HepG2 (cell line): ENCODE data around the gene MCEE. TPM values are rescaled to one million over a fixed set of nuclear protein-coding genes. Genes with fewer than 3 reads are reported as not detected.
A peak's percentile ranks its signal among the peaks of the same experiment; 100 is the strongest.

Experiments
- ARNTL ChIP-seq: sonication (generic); formaldehyde crosslinking; IDR thresholded peaks from 2 replicates; pipeline ENCODE4 v1.4.0; 2020; ENCODE audit warnings: mild to moderate bottlenecking, missing genetic modification reagents
- ATF1 ChIP-seq: IDR thresholded peaks from 2 replicates; pipeline ENCODE4 v1.6.1; 2016; ENCODE audit warnings: mild to moderate bottlenecking, control low read depth
- BRD4 ChIP-seq: sonication (generic); formaldehyde crosslinking; IDR thresholded peaks from 2 replicates; pipeline ENCODE4 v1.4.0; 2020; ENCODE audit warnings: missing genetic modification reagents
- CEBPG ChIP-seq: IDR thresholded peaks from 2 replicates; pipeline ENCODE4 v1.6.1; 2016
- KDM1A ChIP-seq: IDR thresholded peaks from 2 replicates; pipeline ENCODE4 v1.6.1; 2016; ENCODE audit warnings: missing compliant biosample characterization
- MATR3 ChIP-seq: sonication (generic); formaldehyde crosslinking; IDR thresholded peaks from 2 replicates; pipeline ENCODE4 v1.4.0; 2020; ENCODE audit warnings: missing genetic modification reagents
- MXD4 ChIP-seq: IDR thresholded peaks from 2 replicates; pipeline ENCODE4 v1.6.1; 2016; ENCODE audit warnings: mild to moderate bottlenecking, missing biosample characterization, missing genetic modification reagents
- NRL ChIP-seq: sonication (generic); formaldehyde crosslinking; IDR thresholded peaks from 2 replicates; pipeline ENCODE4 v1.5.0; 2020; ENCODE audit warnings: missing genetic modification reagents, mild to moderate bottlenecking, moderate library complexity, borderline replicate concordance
- PTBP1 ChIP-seq: fragments of 200-400 bp; formaldehyde crosslinking; IDR thresholded peaks from 2 replicates; pipeline ENCODE4 v1.6.1; 2018; ENCODE audit warnings: low read length, low read depth; ENCODE audit not compliant: poor library complexity, severe bottlenecking
- REPIN1 ChIP-seq: sonication (generic); formaldehyde crosslinking; IDR thresholded peaks from 2 replicates; pipeline ENCODE4 v1.8.0; 2022; ENCODE audit warnings: missing genetic modification reagents, low read depth, mild to moderate bottlenecking, borderline replicate concordance
- SALL2 ChIP-seq: sonication (generic); formaldehyde crosslinking; IDR thresholded peaks from 2 replicates; pipeline ENCODE4 v1.8.1; 2023; ENCODE audit warnings: mild to moderate bottlenecking, missing genetic modification reagents, inconsistent platforms
- SMAD9 ChIP-seq: sonication (generic); formaldehyde crosslinking; IDR thresholded peaks from 2 replicates; pipeline ENCODE4 v1.5.1; 2020; ENCODE audit warnings: mild to moderate bottlenecking, missing genetic modification reagents
- ZFP36L2 ChIP-seq: sonication (generic); formaldehyde crosslinking; IDR thresholded peaks from 2 replicates; pipeline ENCODE4 v1.4.0; 2020; ENCODE audit warnings: missing genetic modification reagents
- ZFX ChIP-seq: sonication (generic); formaldehyde crosslinking; IDR thresholded peaks from 2 replicates; pipeline ENCODE4 v1.4.0; 2020; ENCODE audit warnings: mild to moderate bottlenecking, low read depth, missing genetic modification reagents, moderate library complexity
- ZMYM2 ChIP-seq: sonication (generic); formaldehyde crosslinking; IDR thresholded peaks from 2 replicates; pipeline ENCODE4 v1.8.0; 2022; ENCODE audit warnings: mild to moderate bottlenecking, missing genetic modification reagents
- ZNF230 ChIP-seq: sonication (generic); formaldehyde crosslinking; IDR thresholded peaks from 2 replicates; pipeline ENCODE4 v1.4.0; 2020; ENCODE audit warnings: mild to moderate bottlenecking, missing genetic modification reagents
- ZNF30 ChIP-seq: sonication (generic); formaldehyde crosslinking; IDR thresholded peaks from 2 replicates; pipeline ENCODE4 v1.5.0; 2020; ENCODE audit warnings: mild to moderate bottlenecking, missing genetic modification reagents
- ZNF430 ChIP-seq: sonication (generic); formaldehyde crosslinking; IDR thresholded peaks from 2 replicates; pipeline ENCODE4 v1.9.0; 2021; ENCODE audit warnings: mild to moderate bottlenecking, missing genetic modification reagents
- ZNF616 ChIP-seq: sonication (generic); formaldehyde crosslinking; IDR thresholded peaks from 2 replicates; pipeline ENCODE4 v1.5.0; 2020; ENCODE audit warnings: low read depth, mild to moderate bottlenecking, missing genetic modification reagents
- ZNF678 ChIP-seq: sonication (generic); formaldehyde crosslinking; IDR thresholded peaks from 2 replicates; pipeline ENCODE4 v1.4.0; 2020; ENCODE audit warnings: mild to moderate bottlenecking, missing genetic modification reagents
- polyA plus RNA-seq, 8 experiments: library from polyadenylated mRNA; depleted of rRNA in 3 of 8; stranded (reverse) in 7 of 8; unstranded in 1 of 8; fragments of >200 nt; fragmentation: Illumina TruSeq in 4 of 8; extraction: Trizol in 4 of 8; gene quantifications; 2 replicates each; pipeline versions ENCODE4 v1.2.1 to v1.2.3, GENCODE V29; 2011 to 2016; ENCODE audit warnings: low read depth in 4 of 8, missing spikeins in 1 of 8, mixed read lengths in 1 of 8; ENCODE audit not compliant: insufficient read depth in 1 of 8
- total RNA-seq, 5 experiments: library from RNA; depleted of rRNA; stranded (reverse); fragments of >200 nt; fragmentation: Illumina TruSeq; extraction: Trizol; gene quantifications; 2 replicates each; pipeline ENCODE4 v1.2.3, GENCODE V29; 2016; ENCODE audit warnings: low read depth in 1 of 5
- TF ChIP-seq, protein P1 (sequence below): IDR thresholded peaks from 2 replicates; pipeline ENCODE4 v1.6.1; 2016; ENCODE audit warnings: missing biosample characterization, missing genetic modification reagents, low read depth
- TF ChIP-seq, protein P2 (sequence below): sonication (generic); formaldehyde crosslinking; IDR thresholded peaks from 2 replicates; pipeline ENCODE4 v1.4.0; 2020; ENCODE audit warnings: missing genetic modification reagents
- TF ChIP-seq, protein P3 (sequence below): sonication (generic); formaldehyde crosslinking; IDR thresholded peaks from 2 replicates; pipeline ENCODE4 v1.5.0; 2020; ENCODE audit warnings: missing genetic modification reagents
- TF ChIP-seq, protein P4 (sequence below): sonication (generic); formaldehyde crosslinking; IDR thresholded peaks from 2 replicates; pipeline ENCODE4 v1.4.0; 2020; ENCODE audit warnings: missing genetic modification reagents
- TF ChIP-seq, protein P5 (sequence below), 2 experiments: IDR thresholded peaks; 2 replicates each; pipeline ENCODE4 v1.6.1; 2011 to 2012; ENCODE audit warnings: low read length in 2 of 2, borderline replicate concordance in 1 of 2, low read depth in 1 of 2, mild to moderate bottlenecking in 1 of 2, moderate library complexity in 1 of 2

The MCEE gene
- total and polyA plus RNA-seq, 2 of the 13 experiments (the other 11 are each of a cell fraction or from before 2014, with no cell fraction given) = 32.0 to 66.9 TPM

DNA sequence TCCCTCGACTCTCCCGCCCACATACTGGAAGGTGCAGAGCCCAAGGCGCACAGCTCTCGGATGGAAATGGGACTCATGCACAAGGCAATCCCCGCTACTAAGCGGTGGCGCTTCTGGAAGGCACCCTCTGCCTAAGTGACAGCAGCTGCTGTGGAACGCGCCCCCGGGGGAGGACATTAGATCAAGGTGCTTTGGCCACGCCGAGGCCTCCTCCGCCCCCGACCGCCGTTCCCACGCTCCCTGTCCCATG is 202 bp downstream of the MCEE start (continued):
- TF ChIP-seq MXD4 (CRISPR knock-in tag) (no peak), ZNF678 (CRISPR knock-in tag) (no peak), SALL2 (CRISPR knock-in tag) (peak; percentile 55; the same call in 1 of the 2 replicates), ZMYM2 (CRISPR knock-in tag) (no peak), ZNF30 (CRISPR knock-in tag) (no peak), ARNTL (CRISPR knock-in tag) (peak; percentile 30), ZNF430 (no peak), BRD4 (CRISPR knock-in tag) (peak; percentile 95), ATF1 (CRISPR knock-in tag) (no peak), ZFP36L2 (CRISPR knock-in tag) (no peak), ZNF616 (CRISPR knock-in tag) (peak; percentile 54; the same call in 1 of the 2 replicates), CEBPG (CRISPR knock-in tag) (no peak), PTBP1 (peak; percentile 80), ZNF230 (CRISPR knock-in tag) (0 out of 2 replicates have a peak, but pooled peaks have one; percentile 51), MATR3 (no peak), NRL (CRISPR knock-in tag) (0 out of 2 replicates have a peak, but pooled peaks have one; percentile 74), REPIN1 (no peak), ZFX (CRISPR knock-in tag) (no peak), KDM1A (CRISPR knock-in tag) (no peak), SMAD9 (CRISPR knock-in tag) (no peak)
- TF ChIP-seq, protein P1, sequence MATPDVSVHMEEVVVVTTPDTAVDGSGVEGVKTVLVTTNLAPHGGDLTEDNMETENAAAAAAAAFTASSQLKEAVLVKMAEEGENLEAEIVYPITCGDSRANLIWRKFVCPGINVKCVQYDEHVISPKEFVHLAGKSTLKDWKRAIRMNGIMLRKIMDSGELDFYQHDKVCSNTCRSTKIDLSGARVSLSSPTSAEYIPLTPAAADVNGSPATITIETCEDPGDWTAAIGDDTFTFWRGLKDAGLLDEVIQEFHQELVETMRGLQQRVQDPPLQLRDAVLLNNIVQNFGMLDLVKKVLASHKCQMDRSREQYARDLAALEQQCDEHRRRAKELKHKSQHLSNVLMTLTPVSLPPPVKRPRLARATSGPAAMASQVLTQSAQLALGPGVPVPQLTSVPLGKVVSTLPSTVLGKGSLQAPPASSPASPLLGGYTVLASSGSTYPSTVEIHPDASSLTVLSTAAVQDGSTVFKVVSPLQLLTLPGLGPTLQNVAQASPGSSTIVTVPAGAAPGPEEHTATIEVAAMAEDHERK (CRISPR knock-in tag) = no peak
- TF ChIP-seq, protein P2, sequence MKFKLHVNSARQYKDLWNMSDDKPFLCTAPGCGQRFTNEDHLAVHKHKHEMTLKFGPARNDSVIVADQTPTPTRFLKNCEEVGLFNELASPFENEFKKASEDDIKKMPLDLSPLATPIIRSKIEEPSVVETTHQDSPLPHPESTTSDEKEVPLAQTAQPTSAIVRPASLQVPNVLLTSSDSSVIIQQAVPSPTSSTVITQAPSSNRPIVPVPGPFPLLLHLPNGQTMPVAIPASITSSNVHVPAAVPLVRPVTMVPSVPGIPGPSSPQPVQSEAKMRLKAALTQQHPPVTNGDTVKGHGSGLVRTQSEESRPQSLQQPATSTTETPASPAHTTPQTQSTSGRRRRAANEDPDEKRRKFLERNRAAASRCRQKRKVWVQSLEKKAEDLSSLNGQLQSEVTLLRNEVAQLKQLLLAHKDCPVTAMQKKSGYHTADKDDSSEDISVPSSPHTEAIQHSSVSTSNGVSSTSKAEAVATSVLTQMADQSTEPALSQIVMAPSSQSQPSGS (CRISPR knock-in tag) = no peak; the same call in 1 of the 2 replicates
- TF ChIP-seq, protein P3, sequence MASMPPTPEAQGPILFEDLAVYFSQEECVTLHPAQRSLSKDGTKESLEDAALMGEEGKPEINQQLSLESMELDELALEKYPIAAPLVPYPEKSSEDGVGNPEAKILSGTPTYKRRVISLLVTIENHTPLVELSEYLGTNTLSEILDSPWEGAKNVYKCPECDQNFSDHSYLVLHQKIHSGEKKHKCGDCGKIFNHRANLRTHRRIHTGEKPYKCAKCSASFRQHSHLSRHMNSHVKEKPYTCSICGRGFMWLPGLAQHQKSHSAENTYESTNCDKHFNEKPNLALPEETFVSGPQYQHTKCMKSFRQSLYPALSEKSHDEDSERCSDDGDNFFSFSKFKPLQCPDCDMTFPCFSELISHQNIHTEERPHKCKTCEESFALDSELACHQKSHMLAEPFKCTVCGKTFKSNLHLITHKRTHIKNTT = no peak
- TF ChIP-seq, protein P4, sequence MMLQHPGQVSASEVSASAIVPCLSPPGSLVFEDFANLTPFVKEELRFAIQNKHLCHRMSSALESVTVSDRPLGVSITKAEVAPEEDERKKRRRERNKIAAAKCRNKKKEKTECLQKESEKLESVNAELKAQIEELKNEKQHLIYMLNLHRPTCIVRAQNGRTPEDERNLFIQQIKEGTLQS = no peak
- TF ChIP-seq, protein P5, sequence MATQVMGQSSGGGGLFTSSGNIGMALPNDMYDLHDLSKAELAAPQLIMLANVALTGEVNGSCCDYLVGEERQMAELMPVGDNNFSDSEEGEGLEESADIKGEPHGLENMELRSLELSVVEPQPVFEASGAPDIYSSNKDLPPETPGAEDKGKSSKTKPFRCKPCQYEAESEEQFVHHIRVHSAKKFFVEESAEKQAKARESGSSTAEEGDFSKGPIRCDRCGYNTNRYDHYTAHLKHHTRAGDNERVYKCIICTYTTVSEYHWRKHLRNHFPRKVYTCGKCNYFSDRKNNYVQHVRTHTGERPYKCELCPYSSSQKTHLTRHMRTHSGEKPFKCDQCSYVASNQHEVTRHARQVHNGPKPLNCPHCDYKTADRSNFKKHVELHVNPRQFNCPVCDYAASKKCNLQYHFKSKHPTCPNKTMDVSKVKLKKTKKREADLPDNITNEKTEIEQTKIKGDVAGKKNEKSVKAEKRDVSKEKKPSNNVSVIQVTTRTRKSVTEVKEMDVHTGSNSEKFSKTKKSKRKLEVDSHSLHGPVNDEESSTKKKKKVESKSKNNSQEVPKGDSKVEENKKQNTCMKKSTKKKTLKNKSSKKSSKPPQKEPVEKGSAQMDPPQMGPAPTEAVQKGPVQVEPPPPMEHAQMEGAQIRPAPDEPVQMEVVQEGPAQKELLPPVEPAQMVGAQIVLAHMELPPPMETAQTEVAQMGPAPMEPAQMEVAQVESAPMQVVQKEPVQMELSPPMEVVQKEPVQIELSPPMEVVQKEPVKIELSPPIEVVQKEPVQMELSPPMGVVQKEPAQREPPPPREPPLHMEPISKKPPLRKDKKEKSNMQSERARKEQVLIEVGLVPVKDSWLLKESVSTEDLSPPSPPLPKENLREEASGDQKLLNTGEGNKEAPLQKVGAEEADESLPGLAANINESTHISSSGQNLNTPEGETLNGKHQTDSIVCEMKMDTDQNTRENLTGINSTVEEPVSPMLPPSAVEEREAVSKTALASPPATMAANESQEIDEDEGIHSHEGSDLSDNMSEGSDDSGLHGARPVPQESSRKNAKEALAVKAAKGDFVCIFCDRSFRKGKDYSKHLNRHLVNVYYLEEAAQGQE (IDR thresholded peaks at IDR 0.05; ENCODE audit: borderline replicate concordance in 1 of 2, low read depth in 1 of 2, low read length in 2 of 2) = no peak
